Endothelial cell of umbilical vein (primary cell): ENCODE measurements around the gene CDH23. TPM values are rescaled to one million over a fixed set of nuclear protein-coding genes. Genes with fewer than 3 reads are reported as not detected.

Experiments
- BruUV-seq: library from RNA; stranded (reverse); fragments of 400-500 nt; replicated peaks from 2 replicates; lab custom pipeline; 2021; lab: Mats Ljungman, UMichigan
- CTCF ChIA-PET: fragments of 300-600, 350-600 bp; sonication (Branson Sonifier 250); formaldehyde crosslinking; loops from one replicate; lab custom pipeline; 2021; ENCODE audit warnings: antibody characterized with exemption, inconsistent platforms; lab: Charles Lee
- POLR2A ChIA-PET: fragments of 300-600, 350-600 bp; sonication (Branson Sonifier 250); formaldehyde crosslinking; loops from one replicate; lab custom pipeline; 2021; ENCODE audit warnings: antibody characterized with exemption, inconsistent platforms; lab: Charles Lee
- DNase-seq: peaks from one replicate; pipeline ENCODE4 v3.0.0-alpha.2; 2011; ENCODE audit warnings: low read depth, low spot score
- FAIRE-seq: peaks from 2 replicates; lab custom pipeline; 2011; peaks lifted over from hg19 to GRCh38; lab: Jason Lieb, UNC
- H2AFZ ChIP-seq: 2 replicates; pipeline ENCODE4 v1.6.0; 2012; ENCODE audit warnings: low read depth, low read length, control low read depth, inconsistent platforms
- H3K27ac ChIP-seq: 2 replicates; pipeline ENCODE4 v1.5.1; 2011; ENCODE audit warnings: low read depth, mild to moderate bottlenecking, control low read depth, low read length, moderate library complexity; ENCODE audit not compliant: insufficient read depth
- H3K27me3 ChIP-seq, 2 experiments: 2 replicates each; pipeline versions ENCODE4 v1.6.0 to v1.6.1; 2011; ENCODE audit warnings: low read length in 2 of 2, mixed read lengths in 1 of 2; ENCODE audit not compliant: control insufficient read depth in 2 of 2, insufficient read depth in 2 of 2
- H3K36me3 ChIP-seq, 2 experiments: 2 replicates in 1 of 2; 3 replicates in 1 of 2; pipeline ENCODE4 v1.5.1; 2011; ENCODE audit warnings: low read length in 2 of 2, mild to moderate bottlenecking in 1 of 2, moderate library complexity in 1 of 2; ENCODE audit not compliant: control insufficient read depth in 2 of 2, insufficient read depth in 2 of 2; ENCODE audit errors: extremely low read depth in 1 of 2
- H3K4me1 ChIP-seq: 3 replicates; pipeline ENCODE4 v1.5.1; 2011; ENCODE audit warnings: mild to moderate bottlenecking, low read length; ENCODE audit not compliant: control insufficient read depth, insufficient read depth; ENCODE audit errors: extremely low read depth
- H3K4me2 ChIP-seq: 2 replicates; pipeline ENCODE4 v1.6.1; 2011; ENCODE audit warnings: low read length, control low read depth, mixed read lengths; ENCODE audit not compliant: insufficient read depth
- H3K4me3 ChIP-seq, 3 experiments: fragments of 200-600 bp in 1 of 3; sonication (generic), shearing (Covaris generic) in 1 of 3; replicated peaks in 1 of 3; 2 replicates each; pipeline ENCODE4 v1.5.1; 2011 to 2016; ENCODE audit warnings: control low read depth in 3 of 3, low read length in 3 of 3, mild to moderate bottlenecking in 2 of 3, inconsistent platforms in 1 of 3, low read depth in 1 of 3, moderate library complexity in 1 of 3; ENCODE audit not compliant: insufficient read depth in 1 of 3
- H3K79me2 ChIP-seq: 2 replicates; pipeline ENCODE4 v1.6.0; 2012; ENCODE audit warnings: low read length, inconsistent platforms; ENCODE audit not compliant: control insufficient read depth, insufficient read depth
- H3K9ac ChIP-seq: replicated peaks from 2 replicates; pipeline ENCODE3; 2011; ENCODE audit warnings: low read length, control low read depth; ENCODE audit not compliant: insufficient read depth; ENCODE audit errors: extremely low read depth
- H3K9me1 ChIP-seq: replicated peaks from 3 replicates; pipeline ENCODE4 v1.6.0; 2011; ENCODE audit warnings: mild to moderate bottlenecking, low read length; ENCODE audit not compliant: control insufficient read depth, insufficient read depth; ENCODE audit errors: extremely low read depth
- H3K9me3 ChIP-seq: replicated peaks from 2 replicates; pipeline ENCODE4 v1.5.1; 2012; ENCODE audit warnings: low read length, inconsistent platforms; ENCODE audit not compliant: control insufficient read depth, insufficient read depth
- H4K20me1 ChIP-seq: replicated peaks from 2 replicates; pipeline ENCODE3; 2011; ENCODE audit warnings: mild to moderate bottlenecking, low read length; ENCODE audit not compliant: control insufficient read depth, insufficient read depth; ENCODE audit errors: extremely low read depth
- EZH2 ChIP-seq: IDR thresholded peaks from 2 replicates; pipeline ENCODE4 v1.6.1; 2012; ENCODE audit warnings: borderline replicate concordance, low read depth, mild to moderate bottlenecking, moderate library complexity, low read length, inconsistent platforms; ENCODE audit not compliant: severe bottlenecking
- FOS ChIP-seq: IDR thresholded peaks from 2 replicates; pipeline ENCODE4 v1.6.1; 2011; ENCODE audit warnings: mild to moderate bottlenecking, low read length, moderate library complexity, borderline replicate concordance; ENCODE audit not compliant: insufficient read depth
- GATA2 ChIP-seq: IDR thresholded peaks from 2 replicates; pipeline ENCODE4 v1.7.0; 2011; ENCODE audit warnings: low read depth, mild to moderate bottlenecking, moderate library complexity, mixed read lengths, low read length; ENCODE audit not compliant: insufficient read length, insufficient read depth
- JUN ChIP-seq: IDR thresholded peaks from 2 replicates; pipeline ENCODE4 v1.6.1; 2011; ENCODE audit warnings: borderline replicate concordance, low read depth; ENCODE audit not compliant: insufficient read length, insufficient read depth
- MYC ChIP-seq: IDR thresholded peaks from one replicate; pipeline ENCODE4 v1.6.1; 2011; ENCODE audit warnings: mild to moderate bottlenecking, low read depth, low read length
- POLR2A ChIP-seq: IDR thresholded peaks from 2 replicates; pipeline ENCODE4 v1.6.1; 2012; ENCODE audit warnings: low read depth, mild to moderate bottlenecking, control low read depth, low read length
- POLR2AphosphoS5 ChIP-seq: IDR thresholded peaks from 2 replicates; pipeline ENCODE4 v1.6.1; 2012; ENCODE audit warnings: low read depth, mild to moderate bottlenecking, control low read depth, low read length, moderate library complexity; ENCODE audit not compliant: insufficient read depth
- dilution Hi-C: fragments of 300-500 bp; cut with MboI; formaldehyde crosslinking; loops from one replicate; pipeline ENCODE4 v1.15.0; 2019; ENCODE audit warnings: low sequenced_read_pairs; ENCODE audit not compliant: extremely low pct_ligation_motif_present
- intact Hi-C: fragments of 100-400 bp; cut with micrococcal nuclease; formaldehyde crosslinking; loops from one replicate; pipeline ENCODE4 v1.10.0; 2022
- polyA plus RNA-seq, 4 experiments: library from polyadenylated mRNA; depleted of rRNA in 3 of 4; stranded (reverse) in 3 of 4; unstranded in 1 of 4; fragments of >200 nt; gene quantifications; 2 replicates each; pipeline versions ENCODE4 v1.2.1 to v1.2.3, GENCODE V29; 2011 to 2012; ENCODE audit warnings: missing spikeins in 1 of 4
- total RNA-seq: library from RNA; stranded (reverse); gene quantifications from 2 replicates; pipeline ENCODE4 v1.2.3, GENCODE V29; 2021
- TF ChIP-seq, protein P1 (sequence below): IDR thresholded peaks from 2 replicates; pipeline ENCODE4 v1.6.1; 2011; ENCODE audit not compliant: insufficient read depth, insufficient read length
- TF ChIP-seq, protein P2 (sequence below), 2 donors: IDR thresholded peaks; 1 replicate in 1 of 2; 2 replicates in 1 of 2; pipeline ENCODE4 v1.5.1; 2011; ENCODE audit warnings: low read length in 2 of 2, mild to moderate bottlenecking in 2 of 2, moderate library complexity in 2 of 2, control low read depth in 1 of 2, inconsistent platforms in 1 of 2, low read depth in 1 of 2; ENCODE audit not compliant: insufficient read depth in 1 of 2; ENCODE audit errors: extremely low read depth in 1 of 2

Gene CDH23
- total and polyA plus RNA-seq, 2 donors (not counting 3 experiments of a cell fraction or from before 2014, with no cell fraction given): not detected

DNA sequence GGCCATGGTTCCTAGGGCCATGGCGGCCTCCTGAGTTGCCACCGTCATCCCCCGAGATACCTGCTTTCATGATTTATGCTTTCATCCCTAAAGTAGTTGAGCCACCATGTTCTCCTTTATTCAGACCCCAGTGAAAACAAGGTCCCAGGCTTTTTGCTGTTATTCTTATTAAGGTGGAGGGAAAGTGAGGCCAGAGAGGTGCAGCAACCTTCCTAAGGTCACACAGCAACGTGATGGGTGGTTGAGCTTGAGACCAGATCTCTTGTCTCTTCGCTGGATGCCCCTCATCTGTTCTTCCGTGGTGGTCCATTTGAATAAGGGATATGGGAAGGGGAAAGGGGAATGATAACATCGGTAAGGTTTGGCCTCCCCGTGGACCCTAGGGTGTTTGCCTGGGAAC lies 180.6 kb downstream of the CDH23 start:
- Histone ChIP-seq H3K9me3 (no peaks in the 10 kb centered on the region), H3K4me3 (no peak overlapping the region), H2AFZ (no peak overlapping the region), H3K79me2 (no peaks in the 10 kb centered on the region), H3K27ac (no peak overlapping the region), H3K36me3 (no peaks in the 10 kb centered on the region), H3K9ac (no peak overlapping the region), H3K9me1 (no peaks in the 10 kb centered on the region), H3K4me1 (no peaks in the 10 kb centered on the region), H3K4me2 (no peak overlapping the region), H4K20me1 (no peaks in the 10 kb centered on the region), H3K27me3 (no peaks in the 10 kb centered on the region)
- dilution Hi-C loops: no loop called here
- no peak for DNase-seq
- POLR2A ChIA-PET: no interaction called here
- BruUV-seq: no TSS peak
- CTCF ChIA-PET: no interaction called here
- FAIRE-seq: no peak
- intact Hi-C loops: no loop called here
- TF ChIP-seq EZH2: no peak
- no peak for TF ChIP-seq FOS
- no peak for TF ChIP-seq POLR2A
- no peak for TF ChIP-seq GATA2
- TF ChIP-seq, protein P1, sequence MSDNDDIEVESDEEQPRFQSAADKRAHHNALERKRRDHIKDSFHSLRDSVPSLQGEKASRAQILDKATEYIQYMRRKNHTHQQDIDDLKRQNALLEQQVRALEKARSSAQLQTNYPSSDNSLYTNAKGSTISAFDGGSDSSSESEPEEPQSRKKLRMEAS: no peak
- no peak for TF ChIP-seq POLR2AphosphoS5
- TF ChIP-seq, protein P2, sequence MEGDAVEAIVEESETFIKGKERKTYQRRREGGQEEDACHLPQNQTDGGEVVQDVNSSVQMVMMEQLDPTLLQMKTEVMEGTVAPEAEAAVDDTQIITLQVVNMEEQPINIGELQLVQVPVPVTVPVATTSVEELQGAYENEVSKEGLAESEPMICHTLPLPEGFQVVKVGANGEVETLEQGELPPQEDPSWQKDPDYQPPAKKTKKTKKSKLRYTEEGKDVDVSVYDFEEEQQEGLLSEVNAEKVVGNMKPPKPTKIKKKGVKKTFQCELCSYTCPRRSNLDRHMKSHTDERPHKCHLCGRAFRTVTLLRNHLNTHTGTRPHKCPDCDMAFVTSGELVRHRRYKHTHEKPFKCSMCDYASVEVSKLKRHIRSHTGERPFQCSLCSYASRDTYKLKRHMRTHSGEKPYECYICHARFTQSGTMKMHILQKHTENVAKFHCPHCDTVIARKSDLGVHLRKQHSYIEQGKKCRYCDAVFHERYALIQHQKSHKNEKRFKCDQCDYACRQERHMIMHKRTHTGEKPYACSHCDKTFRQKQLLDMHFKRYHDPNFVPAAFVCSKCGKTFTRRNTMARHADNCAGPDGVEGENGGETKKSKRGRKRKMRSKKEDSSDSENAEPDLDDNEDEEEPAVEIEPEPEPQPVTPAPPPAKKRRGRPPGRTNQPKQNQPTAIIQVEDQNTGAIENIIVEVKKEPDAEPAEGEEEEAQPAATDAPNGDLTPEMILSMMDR (IDR thresholded peaks at IDR 0.05; ENCODE audit: extremely low read depth in 1 of 2, insufficient read depth in 1 of 2, low read depth in 1 of 2, low read length in 2 of 2): no peak
- TF ChIP-seq MYC: no peak
- no peak for TF ChIP-seq JUN
